LoVo (cell line): ENCODE measurements around the gene LIG3.
A peak's percentile ranks its signal among the peaks of the same experiment; 100 is the strongest.
"Not testable (repeated sequence)": the region's sequence is repeated elsewhere in the genome, so short reads cannot be mapped to it uniquely, and the experiment has no call there.

Source experiments
- DNase-seq: peaks from one replicate; pipeline ENCODE4 v3.0.0-alpha.2; 2016; ENCODE audit warnings: low spot score

LIG3 gene

DNA sequence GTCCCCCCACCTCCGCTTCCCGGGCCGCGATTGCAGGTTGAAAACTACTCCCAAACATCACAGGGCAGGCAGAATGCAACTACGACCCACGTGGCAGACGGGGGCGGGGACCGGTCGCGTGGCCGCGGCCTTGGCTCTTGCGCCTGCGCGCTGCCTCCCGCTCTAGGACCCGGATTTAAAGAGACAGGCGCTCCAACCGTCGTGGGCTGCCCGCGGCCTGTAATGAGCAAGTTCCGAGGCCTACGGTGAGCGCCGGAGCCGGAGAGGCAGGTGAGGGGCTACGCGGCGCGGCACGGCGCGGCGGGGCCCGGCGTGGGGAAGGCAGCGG lies at the start of gene LIG3:
Gene LIG3 (plus strand): TSS at position 160 of the 328 bp plus-strand sequence. CDS start 2,494 bp downstream, outside the sequence.
- DNase-seq: peak; percentile 93

DNA sequence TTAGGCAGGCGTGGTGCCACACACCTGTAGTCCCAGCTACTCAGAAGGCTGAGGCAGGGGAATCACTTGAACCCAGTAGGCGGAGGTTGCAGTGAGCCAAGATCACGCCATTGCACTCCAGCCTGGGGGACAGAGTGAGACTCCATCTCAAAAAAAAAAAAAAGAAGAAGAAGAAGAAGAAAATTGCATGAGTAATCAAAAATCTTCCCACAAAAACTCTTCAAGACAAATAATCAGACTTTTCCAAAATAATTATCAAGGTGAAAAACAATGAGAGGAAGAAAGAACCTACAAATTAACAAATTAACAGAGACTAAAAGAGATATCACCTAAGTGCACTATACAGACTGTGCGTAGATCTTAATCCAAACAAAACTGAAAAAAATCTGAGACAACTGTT lies 29.5 kb upstream of the LIG3 start:
- not testable (repeated sequence) for DNase-seq

DNA sequence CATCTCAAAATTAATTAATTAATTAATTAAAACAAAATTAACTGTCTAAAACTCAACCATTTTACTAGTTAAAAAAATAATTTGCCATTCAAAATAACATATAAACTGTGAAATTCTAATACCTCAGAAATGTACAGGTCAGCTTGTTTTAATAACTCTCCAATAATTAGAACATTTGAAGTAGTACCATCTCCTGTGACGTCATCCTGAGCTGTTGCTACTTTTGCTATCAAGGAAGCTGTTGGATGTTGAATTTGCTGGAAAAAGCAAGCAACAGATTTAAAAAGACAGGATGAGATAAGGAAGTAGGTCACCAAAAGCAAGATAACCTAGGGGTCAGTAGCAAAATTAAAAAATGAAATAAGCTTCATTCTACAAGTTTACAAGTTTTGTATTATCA lies 21.9 kb upstream of the LIG3 start:
- DNase-seq: no peak

DNA sequence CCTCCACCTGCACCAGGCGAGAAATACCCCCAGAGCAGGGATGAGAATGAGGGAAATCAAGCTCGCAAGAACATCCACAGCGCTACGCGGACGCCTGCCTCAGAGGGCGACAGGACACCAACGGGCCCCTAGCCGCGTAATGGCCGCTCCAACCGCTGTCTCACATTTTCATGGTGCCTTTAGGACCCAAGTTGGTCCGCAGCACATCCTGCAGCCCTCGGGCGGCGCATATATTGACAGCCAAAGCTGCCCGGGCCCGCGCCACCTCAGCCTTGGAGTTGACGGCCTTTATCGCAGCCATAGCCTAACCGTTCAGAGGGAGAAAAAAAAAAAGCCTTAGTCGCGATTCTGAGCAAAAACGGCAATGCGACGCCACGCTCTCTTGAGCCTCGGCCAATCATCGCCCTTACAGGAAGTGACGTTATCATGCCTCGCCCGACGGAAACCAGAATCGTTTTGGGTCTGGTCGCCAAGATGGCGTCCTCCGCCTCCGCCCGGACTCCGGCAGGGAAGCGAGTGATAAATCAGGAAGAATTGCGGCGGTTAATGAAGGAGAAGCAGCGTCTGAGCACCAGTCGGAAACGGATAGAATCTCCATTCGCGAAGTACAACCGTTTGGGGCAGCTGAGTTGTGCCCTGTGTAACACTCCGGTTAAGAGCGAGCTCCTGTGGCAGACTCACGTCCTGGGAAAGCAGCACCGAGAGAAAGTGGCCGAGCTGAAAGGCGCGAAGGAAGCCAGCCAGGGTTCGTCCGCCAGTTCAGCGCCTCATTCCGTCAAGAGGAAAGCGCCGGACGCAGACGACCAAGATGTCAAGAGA lies 19.0 kb upstream of the LIG3 start, which contains the start of the genes CCT6B and ZNF830:
Gene CCT6B (minus strand): TSS at position 368 of the 819 bp plus-strand sequence. CDS start 67 bp downstream, at position 301.
Gene ZNF830 (plus strand): TSS at position 448 of the 819 bp plus-strand sequence. CDS start 27 bp downstream, at position 475.
- peak; percentile 94 for DNase-seq

DNA sequence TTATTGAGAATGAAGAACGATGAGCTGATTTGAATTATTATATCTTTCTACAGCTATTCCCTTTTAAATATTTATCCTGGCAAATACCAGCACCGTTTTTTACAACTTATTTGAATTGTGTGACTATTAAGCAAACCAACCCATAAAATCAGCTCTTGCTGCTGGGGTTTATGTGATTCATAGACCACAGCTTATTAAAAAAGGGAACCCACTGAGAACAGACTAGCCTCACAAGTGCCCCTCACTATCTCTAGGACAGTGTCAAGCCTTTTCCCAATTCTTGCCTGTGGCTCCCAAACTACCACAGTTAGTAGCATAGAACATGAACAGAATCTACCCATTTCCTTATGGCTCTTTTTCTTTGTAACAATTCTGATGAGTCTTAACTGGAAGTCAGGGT lies 6.1 kb upstream of the LIG3 start:
- no peak for DNase-seq

DNA sequence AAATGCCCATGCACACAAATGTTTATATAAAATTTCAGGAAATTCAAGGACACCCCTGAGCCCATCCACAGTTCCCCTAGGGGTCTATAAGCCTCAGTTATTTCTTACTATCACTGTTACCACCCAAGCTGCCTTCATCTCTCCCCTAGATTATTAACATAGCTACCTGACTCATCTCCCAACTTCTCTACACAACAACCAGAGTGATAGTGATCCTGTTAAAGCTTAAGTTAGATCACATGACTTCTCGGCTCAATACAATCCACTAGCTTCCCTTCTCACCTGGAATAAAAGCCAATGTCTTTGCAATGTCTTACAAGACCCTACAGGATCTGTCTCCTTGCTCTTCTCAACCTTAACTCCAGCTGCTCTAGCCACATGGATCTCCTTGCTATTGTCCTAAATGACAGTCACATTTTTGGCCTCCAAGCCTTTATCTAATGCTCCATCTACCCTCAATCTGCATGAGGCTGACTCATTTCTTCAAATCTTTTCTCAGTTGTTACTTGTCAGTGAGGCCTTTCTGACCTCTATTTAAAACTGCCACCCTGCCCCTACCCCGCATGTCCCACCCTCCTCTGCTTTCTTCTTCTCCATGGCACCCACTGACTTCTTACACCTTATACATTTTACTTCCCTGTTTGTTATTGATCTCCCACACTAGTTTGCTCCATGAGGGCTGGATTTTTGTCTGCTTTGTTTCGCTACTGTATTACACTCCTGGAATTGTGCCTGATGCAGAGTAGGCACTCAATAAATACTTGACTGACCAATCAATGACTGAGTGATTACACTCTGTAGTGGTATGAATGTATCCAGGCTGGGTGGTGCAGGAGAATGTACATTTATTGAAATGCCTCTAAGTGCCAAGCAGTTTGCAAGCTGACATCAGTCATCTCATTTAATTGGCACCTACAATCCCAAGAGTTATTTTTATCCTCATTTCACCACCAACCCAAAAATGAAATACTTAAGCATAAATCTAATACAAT lies 5.2 kb upstream of the LIG3 start:
- no peak for DNase-seq

DNA sequence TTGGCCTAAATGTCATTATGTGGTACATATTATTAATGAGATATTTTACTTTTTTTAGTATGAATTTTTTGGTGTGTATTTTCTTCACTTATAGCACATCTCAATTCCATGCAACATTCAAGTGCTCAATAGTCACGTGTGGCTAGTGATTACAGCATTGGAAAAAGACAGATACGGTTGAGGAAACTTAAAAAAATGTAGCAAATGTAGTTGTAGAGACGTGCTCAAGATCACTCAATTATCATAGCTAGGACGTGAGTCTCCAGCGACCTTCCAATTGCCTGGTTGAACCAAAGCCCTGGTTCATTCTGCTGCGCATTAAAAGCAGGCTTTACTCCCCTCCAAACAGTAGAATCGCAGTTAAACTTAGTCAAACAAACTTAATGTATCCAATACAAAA lies 1.2 kb upstream of the LIG3 start:
- DNase-seq: no peak

DNA sequence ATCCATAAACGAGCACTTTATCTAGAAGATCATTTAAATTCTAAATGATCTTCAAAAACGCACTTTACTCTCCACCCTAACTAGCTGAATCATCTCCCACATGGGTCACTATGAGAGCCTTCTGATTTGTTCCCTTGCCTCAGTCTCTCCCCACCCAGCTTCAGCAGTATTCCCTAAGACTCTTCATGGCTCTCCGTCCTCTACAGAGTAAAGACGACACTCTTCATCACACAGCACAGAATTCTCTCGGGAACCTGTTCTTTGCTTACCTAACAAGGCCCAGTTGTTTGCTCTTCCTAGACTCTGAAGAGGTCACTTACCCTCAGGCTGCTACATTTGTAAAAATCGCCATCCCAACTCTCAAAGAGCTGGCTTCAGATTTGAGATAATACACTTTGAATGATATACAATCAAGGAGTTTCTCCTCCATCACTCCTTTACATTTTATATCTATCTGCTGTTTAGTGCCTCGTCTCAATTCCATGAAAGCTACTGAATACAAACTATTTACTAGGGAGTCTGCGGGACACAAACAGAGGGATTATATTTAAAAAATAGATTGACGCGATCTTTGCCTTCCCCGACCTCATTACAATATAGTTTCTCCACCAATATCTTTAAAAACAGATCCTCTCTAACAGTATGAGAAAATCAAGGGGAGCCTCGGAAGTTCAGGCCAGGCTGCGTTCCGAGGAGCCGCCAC lies 511 bp upstream of the LIG3 start:
- DNase-seq: peak; percentile 26

DNA sequence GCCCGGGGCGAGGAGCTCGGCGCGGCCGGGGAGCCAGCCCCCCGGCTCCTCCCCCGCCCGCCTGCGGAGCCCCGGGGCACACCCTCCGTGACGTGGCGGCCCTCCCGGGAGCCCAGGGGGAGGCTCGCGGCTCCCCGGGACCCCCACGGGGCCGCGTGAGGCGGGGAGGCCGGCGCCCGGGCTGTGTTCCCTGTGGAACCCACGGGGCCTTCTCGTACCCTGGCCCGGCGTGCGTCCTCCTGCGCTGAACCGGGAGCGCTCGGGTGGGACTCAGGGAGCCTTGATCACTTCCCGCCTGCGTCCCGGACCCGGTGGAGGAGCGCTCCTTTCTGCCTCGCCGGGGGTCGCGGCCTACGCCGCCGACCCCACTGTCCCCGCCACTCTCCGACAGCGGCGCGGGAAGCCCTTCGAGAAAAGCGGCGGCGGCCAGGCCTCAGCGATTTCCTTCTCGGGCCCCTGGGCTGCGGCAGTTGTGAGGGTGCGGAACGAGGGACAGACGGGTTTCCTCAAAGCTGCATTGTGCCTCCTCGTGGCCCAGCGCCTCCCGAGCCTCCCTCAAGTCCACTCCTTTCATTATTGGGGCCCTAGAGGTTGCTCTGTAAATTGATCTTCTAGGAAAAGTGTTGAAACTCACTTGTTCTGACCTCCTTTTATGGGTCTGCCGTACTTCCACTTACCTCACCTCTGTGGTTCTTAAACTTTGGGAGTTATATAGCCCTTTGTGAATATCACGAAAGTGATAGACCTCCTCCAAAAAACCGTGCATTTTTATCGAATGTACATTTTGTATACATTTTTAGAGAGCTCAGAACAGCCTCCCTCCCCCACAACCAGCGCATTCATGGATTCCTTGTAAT lies 597 bp downstream of the LIG3 start:
- DNase-seq: peak; percentile 68

DNA sequence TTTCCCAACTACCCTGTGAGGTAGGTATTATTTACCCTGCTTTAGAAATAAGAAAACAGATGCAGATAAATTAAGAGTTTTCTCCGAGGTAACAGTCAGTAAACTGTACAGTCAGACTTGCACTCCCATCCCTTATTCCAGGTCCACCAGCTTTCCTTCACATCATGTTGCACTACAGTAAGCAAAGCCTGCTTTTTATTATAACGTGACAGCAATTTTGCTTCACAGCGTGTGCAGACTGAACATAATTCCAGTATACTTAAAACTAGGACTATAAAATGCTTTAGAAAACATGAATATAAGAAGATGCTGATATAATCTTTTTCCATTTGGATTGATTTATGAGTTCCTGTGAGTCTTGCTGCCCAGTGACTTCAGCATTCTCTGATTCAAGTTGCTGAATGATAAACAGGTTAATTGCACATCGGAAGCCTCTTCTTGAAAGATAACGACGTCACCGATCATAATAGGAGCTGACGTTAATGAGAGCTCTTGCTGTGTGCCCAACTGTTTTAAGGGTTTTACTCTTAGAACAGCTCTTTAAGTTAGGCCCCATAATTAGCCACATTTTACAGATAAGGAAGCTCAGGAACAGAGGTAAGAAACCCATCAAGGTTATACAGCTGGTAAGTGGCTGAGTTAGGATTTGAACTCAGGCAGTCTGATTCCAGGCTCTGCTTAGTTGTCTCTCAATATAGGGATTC lies 1.4 kb downstream of the LIG3 start:
- no peak for DNase-seq

DNA sequence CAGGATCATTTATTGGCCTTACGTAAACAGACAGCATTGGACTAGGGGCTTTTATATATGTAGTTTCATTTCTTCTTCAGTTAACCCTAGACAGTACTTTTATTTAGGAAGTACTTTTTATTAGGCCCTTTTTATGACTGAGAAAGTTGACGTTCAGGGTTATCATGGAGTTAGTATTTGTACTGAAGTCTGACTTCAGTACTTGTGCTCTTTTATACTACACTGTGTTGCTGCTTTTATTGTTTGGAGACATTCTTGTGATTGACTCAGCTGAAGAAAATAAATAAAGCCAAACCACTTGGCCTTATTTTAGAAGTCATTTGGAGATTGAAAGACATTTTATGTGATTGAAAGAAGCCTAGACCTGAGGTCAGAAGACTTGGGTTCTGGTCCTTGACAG lies 6.9 kb downstream of the LIG3 start:
- no peak for DNase-seq

DNA sequence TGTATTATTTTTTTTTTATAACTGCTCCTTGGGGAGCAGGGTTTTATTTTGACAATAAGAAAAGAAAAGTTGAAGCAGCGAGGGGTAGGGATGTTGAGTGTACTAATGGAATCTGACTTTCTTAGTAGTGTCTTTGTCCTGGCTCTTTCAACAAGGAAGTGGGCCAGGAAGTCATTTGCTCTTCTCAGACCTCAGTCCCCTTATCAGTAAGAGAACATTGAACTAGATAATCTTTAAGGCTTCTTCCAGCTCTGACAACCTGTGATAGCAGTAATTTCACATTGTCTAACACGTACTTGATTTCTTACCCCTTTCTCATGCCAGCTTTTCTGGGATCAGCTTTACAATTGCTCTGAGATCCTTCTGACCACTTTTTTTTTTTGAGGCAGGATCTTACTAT lies 8.3 kb downstream of the LIG3 start:
- DNase-seq: no peak

DNA sequence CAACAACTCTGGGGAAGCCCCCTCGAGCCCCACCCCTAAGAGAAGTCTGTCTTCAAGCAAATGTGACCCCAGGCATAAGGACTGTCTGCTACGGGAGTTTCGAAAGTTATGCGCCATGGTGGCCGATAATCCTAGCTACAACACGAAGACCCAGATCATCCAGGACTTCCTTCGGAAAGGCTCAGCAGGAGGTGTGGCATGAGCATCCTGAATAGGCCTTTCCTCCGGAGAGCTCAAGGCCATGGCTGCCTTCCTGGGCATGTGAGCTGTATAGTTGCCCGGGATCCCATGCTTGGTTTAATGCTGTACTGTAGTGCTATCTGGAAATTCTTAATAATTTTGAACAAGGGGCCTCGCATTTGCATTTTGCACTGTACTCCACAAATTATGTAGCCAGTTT lies 9.2 kb downstream of the LIG3 start:
- DNase-seq: no peak

DNA sequence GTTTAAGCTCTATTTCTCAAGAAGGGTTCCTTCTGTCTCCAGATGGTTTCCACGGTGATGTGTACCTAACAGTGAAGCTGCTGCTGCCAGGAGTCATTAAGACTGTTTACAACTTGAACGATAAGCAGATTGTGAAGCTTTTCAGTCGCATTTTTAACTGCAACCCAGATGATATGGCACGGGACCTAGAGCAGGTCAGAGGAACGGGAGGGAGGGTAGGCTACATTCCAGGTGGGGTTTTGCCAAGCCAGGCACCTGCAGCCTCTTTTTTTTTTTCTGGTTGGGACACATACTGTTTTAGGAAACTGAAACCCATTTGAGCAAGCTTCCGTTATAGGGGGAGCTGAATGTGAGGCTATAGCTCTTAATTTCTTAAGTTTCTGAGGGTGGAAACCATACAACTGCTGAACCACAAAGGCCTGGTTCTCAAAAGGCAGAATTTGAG lies 10.6 kb downstream of the LIG3 start:
- no peak for DNase-seq

DNA sequence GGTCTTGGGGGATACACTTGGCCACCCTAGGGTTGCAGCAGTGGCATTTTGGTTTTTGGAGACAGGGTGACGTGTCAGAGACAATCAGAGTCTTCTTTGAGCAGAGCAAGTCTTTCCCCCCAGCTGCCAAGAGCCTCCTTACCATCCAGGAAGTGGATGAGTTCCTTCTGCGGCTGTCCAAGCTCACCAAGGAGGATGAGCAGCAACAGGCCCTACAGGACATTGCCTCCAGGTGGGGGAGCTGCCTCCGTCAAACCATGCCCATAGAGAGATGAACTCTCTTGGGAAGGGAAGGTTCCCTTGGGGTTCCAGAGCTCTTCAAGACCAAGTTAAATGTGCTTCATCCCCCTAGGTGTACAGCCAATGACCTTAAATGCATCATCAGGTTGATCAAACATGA lies 11.3 kb downstream of the LIG3 start:
- no peak for DNase-seq

DNA sequence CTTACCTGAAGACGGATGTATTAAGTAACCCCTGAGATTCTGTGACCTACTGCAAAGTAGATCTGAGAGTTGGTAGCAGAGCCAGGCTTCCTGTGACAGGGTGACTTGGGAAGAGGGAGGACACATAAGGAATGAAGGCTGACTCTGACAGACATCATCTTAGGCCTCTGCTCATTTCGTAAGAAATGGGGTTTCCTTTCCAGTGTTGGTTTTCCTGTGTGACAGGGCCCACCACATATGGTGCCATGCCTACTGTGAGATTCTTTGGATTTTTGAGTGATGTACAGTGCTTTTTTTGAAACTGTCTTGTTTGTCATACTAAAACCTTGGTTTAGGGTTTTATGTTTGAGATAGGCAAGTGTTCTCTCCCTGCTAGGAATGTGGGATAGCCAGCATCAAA lies 12.7 kb downstream of the LIG3 start:
- no peak for DNase-seq

DNA sequence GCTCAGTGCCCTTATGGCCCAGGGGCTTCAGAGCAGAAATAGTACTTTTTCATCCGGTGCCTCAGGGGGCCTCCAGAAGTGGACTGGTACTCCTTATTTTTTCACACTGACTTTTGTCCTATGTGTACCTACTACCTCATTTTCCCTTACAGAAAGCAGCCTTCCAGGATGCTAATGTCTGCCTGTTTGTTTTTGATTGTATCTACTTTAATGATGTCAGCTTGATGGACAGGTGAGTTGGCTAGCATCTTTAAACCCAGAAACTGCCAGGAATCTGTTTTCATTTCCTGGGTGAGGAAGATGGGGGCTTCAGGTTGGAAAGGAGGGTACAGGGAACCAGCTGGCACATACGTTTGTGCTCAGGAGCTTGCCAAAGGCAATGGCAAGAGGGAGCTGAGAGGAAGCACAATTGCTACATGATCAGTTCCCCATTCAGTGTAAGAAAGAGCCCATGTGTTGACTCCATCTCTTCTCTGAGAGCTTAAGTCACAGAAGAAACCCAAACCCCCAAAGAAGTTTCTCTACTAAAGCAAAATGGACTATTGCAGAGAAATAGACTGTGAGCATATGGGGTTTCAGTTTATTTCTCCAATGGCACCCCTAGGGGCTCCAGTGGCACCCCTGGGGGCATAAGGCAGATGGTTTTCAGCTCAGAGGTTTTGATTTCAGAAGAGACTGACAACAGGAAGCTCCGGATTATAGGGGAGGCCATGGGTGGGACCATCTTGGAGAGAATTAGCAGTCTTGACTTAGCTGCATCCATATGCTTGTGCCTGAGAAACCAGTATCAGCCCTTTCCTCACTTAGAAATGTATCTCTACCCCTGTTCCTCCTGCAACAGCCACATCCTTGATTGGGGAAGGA lies 16.3 kb downstream of the LIG3 start:
- DNase-seq: no peak

DNA sequence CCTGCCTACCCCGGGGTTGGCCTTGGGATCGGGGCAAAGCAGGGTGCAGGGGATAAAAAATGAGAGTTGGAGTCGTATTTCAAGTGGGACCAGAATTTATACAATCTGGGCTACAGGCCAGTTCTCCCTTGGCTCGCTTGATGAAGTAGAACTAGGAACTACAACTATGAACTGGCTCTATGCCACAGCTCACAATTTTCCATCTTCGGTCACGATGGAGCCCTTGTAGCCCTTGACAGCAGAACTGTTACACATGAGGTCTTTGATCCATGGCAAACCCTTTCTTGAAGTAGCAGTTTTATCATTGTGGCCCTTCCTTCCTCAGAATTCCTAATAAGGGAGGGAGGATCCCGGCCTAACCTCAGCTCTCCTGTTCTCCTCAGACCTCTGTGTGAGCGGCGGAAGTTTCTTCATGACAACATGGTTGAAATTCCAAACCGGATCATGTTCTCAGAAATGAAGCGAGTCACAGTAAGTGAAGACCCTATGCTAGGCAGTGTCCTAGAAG lies 17.1 kb downstream of the LIG3 start:
- DNase-seq: no peak

DNA sequence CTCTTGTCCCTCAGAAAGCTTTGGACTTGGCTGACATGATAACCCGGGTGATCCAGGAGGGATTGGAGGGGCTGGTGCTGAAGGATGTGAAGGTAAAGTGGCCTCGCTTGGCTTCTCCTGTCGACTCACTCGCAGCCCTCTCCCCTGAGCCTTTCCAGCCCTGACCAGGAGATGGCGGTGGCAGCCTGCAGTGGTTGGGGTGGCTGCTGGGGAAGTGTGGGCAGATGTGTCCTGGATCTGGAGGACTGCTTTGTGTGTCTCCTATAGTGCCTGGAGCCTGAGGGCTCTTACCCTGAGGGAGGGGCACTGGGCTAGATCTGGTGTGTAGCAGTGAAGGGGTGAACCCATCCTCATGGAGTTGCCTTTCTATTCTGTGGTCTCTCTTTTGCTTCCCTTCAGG lies 17.9 kb downstream of the LIG3 start:
- no peak for DNase-seq
